WERI-Rb-1 (cell line): ENCODE measurements around the gene PON2.

ENCODE experiments used
- DNase-seq: peaks from one replicate; pipeline ENCODE4 v3.0.0-alpha.2; 2020
- H3K27ac ChIP-seq: fragments of 250-450 bp; sonication (Bioruptor Pico); 2 replicates; pipeline ENCODE4 v1.5.1; 2020; ENCODE audit warnings: mild to moderate bottlenecking, moderate library complexity
- H3K27me3 ChIP-seq: fragments of 250-450 bp; sonication (Bioruptor Pico); 2 replicates; pipeline ENCODE4 v1.5.1; 2021; ENCODE audit warnings: mild to moderate bottlenecking, low read depth, moderate library complexity; ENCODE audit not compliant: insufficient read depth, severe bottlenecking
- H3K36me3 ChIP-seq: fragments of 250-450 bp; sonication (Bioruptor Pico); 2 replicates; pipeline ENCODE4 v1.5.1; 2020; ENCODE audit warnings: mild to moderate bottlenecking, moderate library complexity
- H3K4me3 ChIP-seq: 2 replicates; pipeline ENCODE4 v1.5.1; 2011; ENCODE audit warnings: low read depth, mild to moderate bottlenecking, control low read depth, low read length
- H3K9me3 ChIP-seq: fragments of 250-450 bp; sonication (Bioruptor Pico); 2 replicates; pipeline ENCODE4 v1.5.1; 2021; ENCODE audit warnings: mild to moderate bottlenecking, moderate library complexity; ENCODE audit not compliant: severe bottlenecking
- CTCF ChIP-seq: IDR thresholded peaks from 2 replicates; pipeline ENCODE4 v1.5.1; 2011; ENCODE audit warnings: low read depth, mild to moderate bottlenecking, control low read depth, inconsistent platforms, low read length

PON2 gene

GRCh38 chr7:95376632-95377400 is 58.0 kb downstream of the PON2 start:
- no peak overlapping the region for H3K27ac ChIP-seq
- DNase-seq: no peak
- H3K27me3 ChIP-seq: no peaks in the 10 kb centered on the region
- no peak overlapping the region for H3K4me3 ChIP-seq
- peaks cover 17% of the 10 kb centered on the region for H3K9me3 ChIP-seq
- no peak for TF ChIP-seq CTCF
- H3K36me3 ChIP-seq: no peaks in the 10 kb centered on the region

GRCh38 chr7:95375591-95376257 is 59.1 kb downstream of the PON2 start:
- TF ChIP-seq CTCF: no peak
- no peak for DNase-seq

GRCh38 chr7:95373323-95373722 is 61.5 kb downstream of the PON2 start:
- Histone ChIP-seq H3K27ac (no peak overlapping the region), H3K4me3 (no peak overlapping the region), H3K36me3 (no peaks in the 10 kb centered on the region), H3K9me3 (peaks cover 5% of the 10 kb centered on the region), H3K27me3 (no peaks in the 10 kb centered on the region)
- no peak for DNase-seq
- no peak for TF ChIP-seq CTCF

More at GRCh38 chr7:95375591-95376257, 59.1 kb downstream of the PON2 start:
- no peaks in the 10 kb centered on the region for H3K36me3 ChIP-seq
- H3K9me3 ChIP-seq: peaks cover 17% of the 10 kb centered on the region
- H3K27ac ChIP-seq: no peak overlapping the region
- H3K27me3 ChIP-seq: no peaks in the 10 kb centered on the region
- H3K4me3 ChIP-seq: no peak overlapping the region

GRCh38 chr7:95368235-95368634 is 66.6 kb downstream of the PON2 start:
- H3K4me3 ChIP-seq: no peak overlapping the region
- H3K27me3 ChIP-seq: no peaks in the 10 kb centered on the region
- DNase-seq: no peak
- no peaks in the 10 kb centered on the region for H3K9me3 ChIP-seq
- no peak overlapping the region for H3K27ac ChIP-seq
- no peak for TF ChIP-seq CTCF
- no peaks in the 10 kb centered on the region for H3K36me3 ChIP-seq

- H3K27me3 ChIP-seq: no peaks in the 10 kb centered on the region
- H3K4me3 ChIP-seq: no peak overlapping the region
- no peaks in the 10 kb centered on the region for H3K9me3 ChIP-seq
- no peak for TF ChIP-seq CTCF
- H3K27ac ChIP-seq: no peak overlapping the region
- DNase-seq: no peak
- no peaks in the 10 kb centered on the region for H3K36me3 ChIP-seq
Observed at GRCh38 chr7:95367606-95368005, 67.2 kb downstream of the PON2 start.
